GM06990 (cell line): ENCODE measurements around the gene CLMN.

Source experiments
- DNase-seq: peaks from one replicate; pipeline ENCODE4 v3.0.0-alpha.2; 2011; ENCODE audit not compliant: insufficient read length; ENCODE audit errors: extremely low read depth
- H3K27me3 ChIP-seq: replicated peaks from 2 replicates; pipeline ENCODE4 v1.6.0; 2011; ENCODE audit warnings: low read length; ENCODE audit not compliant: control insufficient read depth, insufficient read depth
- H3K36me3 ChIP-seq: 2 replicates; pipeline ENCODE4 v1.5.1; 2011; ENCODE audit warnings: low read length; ENCODE audit not compliant: control insufficient read depth, insufficient read depth
- H3K4me3 ChIP-seq: replicated peaks from 2 replicates; pipeline ENCODE4 v1.5.1; 2011; ENCODE audit warnings: low read depth, mild to moderate bottlenecking, control low read depth, low read length
- TF ChIP-seq, protein P1 (sequence below): IDR thresholded peaks from 2 replicates; pipeline ENCODE4 v1.5.1; 2011; ENCODE audit warnings: low read length, control low read depth, mild to moderate bottlenecking, inconsistent platforms; ENCODE audit not compliant: insufficient read depth, poor library complexity, severe bottlenecking

Gene CLMN

DNA sequence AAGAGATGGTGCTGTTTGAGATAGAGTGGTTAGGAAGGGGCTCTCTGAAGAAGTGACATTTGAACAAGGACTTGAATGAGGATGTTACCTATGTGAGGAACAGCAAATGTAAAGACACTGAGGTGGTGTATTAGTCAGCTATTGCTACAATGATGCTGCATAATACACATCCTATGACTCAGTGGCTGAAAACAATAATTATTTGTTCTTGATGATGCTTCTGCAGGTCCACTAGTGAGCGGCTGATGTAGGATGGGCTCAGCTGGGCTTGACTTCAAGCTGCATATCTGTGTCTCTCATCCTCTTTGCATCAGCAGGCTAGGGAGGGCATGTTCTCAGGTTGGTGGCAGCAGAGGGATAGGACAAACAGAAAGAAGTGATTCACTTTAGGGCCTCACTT lies 21.4 kb upstream of the CLMN start:
- Histone ChIP-seq H3K36me3 (no peaks in the 10 kb centered on the region), H3K4me3 (no peak overlapping the region), H3K27me3 (peaks cover 4% of the 10 kb centered on the region)
- TF ChIP-seq, protein P1, sequence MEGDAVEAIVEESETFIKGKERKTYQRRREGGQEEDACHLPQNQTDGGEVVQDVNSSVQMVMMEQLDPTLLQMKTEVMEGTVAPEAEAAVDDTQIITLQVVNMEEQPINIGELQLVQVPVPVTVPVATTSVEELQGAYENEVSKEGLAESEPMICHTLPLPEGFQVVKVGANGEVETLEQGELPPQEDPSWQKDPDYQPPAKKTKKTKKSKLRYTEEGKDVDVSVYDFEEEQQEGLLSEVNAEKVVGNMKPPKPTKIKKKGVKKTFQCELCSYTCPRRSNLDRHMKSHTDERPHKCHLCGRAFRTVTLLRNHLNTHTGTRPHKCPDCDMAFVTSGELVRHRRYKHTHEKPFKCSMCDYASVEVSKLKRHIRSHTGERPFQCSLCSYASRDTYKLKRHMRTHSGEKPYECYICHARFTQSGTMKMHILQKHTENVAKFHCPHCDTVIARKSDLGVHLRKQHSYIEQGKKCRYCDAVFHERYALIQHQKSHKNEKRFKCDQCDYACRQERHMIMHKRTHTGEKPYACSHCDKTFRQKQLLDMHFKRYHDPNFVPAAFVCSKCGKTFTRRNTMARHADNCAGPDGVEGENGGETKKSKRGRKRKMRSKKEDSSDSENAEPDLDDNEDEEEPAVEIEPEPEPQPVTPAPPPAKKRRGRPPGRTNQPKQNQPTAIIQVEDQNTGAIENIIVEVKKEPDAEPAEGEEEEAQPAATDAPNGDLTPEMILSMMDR, result no peak
- DNase-seq, result no peak

- no peaks in the 10 kb centered on the region for H3K36me3 ChIP-seq
- peaks cover 4% of the 10 kb centered on the region for H3K27me3 ChIP-seq
- TF ChIP-seq, protein P1, result no peak
- H3K4me3 ChIP-seq, result no peak overlapping the region
- DNase-seq, result no peak
These were observed 20.5 kb upstream of the CLMN start for GRCh38 chr14:95340201-95340697.

- H3K36me3 ChIP-seq, result no peaks in the 10 kb centered on the region
- no peak for DNase-seq
- TF ChIP-seq, protein P1, result no peak
- H3K4me3 ChIP-seq, result no peak overlapping the region
- H3K27me3 ChIP-seq, result peaks cover 4% of the 10 kb centered on the region
These were observed 19.7 kb upstream of the CLMN start for GRCh38 chr14:95339301-95339865.

- H3K27me3 ChIP-seq, result peaks cover 4% of the 10 kb centered on the region
- no peaks in the 10 kb centered on the region for H3K36me3 ChIP-seq
- TF ChIP-seq, protein P1, result no peak
- H3K4me3 ChIP-seq, result no peak overlapping the region
- no peak for DNase-seq
These were observed 18.7 kb upstream of the CLMN start for GRCh38 chr14:95338436-95338835.

DNA sequence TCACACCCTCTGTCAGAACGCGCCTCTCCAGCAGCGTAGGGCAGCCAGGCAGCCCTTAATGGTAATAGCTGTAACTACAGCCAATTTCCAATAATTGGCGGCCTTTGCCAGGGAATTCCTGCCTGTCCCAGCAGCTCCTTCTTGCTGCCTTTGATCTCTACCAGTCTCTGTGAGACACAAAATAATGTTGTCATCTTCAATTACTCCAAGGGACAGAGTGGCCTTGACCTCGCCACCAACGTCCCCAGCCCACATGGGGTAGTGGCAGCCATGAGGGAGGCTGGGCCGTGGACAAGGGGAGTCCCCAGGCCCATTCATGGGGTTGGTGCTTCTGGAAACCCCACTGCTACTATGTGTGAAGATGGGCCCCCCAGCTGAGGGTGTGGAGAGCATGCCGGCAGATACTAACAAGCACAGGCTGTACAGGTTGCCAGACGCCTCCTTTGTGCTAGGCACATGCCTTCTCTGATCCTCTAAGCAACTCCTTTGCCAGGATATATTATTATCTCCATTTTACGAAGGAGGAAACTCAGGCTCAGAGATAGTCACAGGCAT lies 17.4 kb upstream of the CLMN start:
- peaks cover 4% of the 10 kb centered on the region for H3K27me3 ChIP-seq
- no peaks in the 10 kb centered on the region for H3K36me3 ChIP-seq
- no peak for DNase-seq
- TF ChIP-seq, protein P1, result no peak
- H3K4me3 ChIP-seq, result no peak overlapping the region

DNA sequence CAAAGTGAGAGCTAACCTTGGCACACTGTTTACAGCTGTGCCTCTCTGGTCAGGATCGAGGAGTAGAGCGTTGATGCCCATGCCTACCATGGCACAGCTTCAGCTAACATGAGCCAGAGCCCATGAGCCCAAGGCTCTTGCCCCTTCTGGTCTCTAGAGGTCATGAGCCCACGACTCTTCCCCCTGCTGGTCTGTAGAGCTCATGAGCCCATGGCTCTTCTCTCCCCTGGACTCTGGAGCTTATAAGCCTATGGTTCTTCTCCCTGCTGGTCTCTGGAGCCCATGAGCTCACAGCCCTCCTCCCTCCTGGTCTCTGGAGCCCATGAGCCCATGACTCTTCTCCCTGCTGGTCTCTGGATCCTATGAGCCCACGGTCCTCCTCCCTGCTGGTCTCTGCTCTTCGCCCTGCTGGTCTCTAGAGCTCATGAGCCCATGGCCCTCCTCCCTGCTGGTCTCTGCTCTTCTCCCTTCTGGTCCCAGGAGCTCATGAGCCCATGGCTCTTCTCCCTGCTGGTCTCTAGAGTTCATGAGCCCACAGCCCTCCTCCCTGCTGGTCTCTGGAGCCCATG lies 16.6 kb upstream of the CLMN start:
- Histone ChIP-seq H3K36me3 (no peaks in the 10 kb centered on the region), H3K27me3 (peaks cover 4% of the 10 kb centered on the region), H3K4me3 (no peak overlapping the region)
- TF ChIP-seq, protein P1, result peak; percentile 3
- DNase-seq, result no peak
